HUES64 (cell line): ENCODE measurements around the gene VAV3.
A peak's percentile ranks its signal among the peaks of the same experiment; 100 is the strongest.
"Not testable (repeated sequence)": the region's sequence is repeated elsewhere in the genome, so short reads cannot be mapped to it uniquely, and the experiment has no call there.

Experiments used
- H3K27ac ChIP-seq: 2 replicates; pipeline ENCODE4 v1.7.0; 2013; ENCODE audit warnings: low read depth, low read length, inconsistent platforms
- H3K27me3 ChIP-seq: 2 replicates; pipeline ENCODE4 v1.6.1; 2013; ENCODE audit warnings: mild to moderate bottlenecking, low read length; ENCODE audit not compliant: insufficient read depth
- H3K36me3 ChIP-seq: 2 replicates; pipeline ENCODE4 v1.6.1; 2013; ENCODE audit warnings: mild to moderate bottlenecking, low read length; ENCODE audit not compliant: insufficient read depth
- H3K4me1 ChIP-seq: 2 replicates; pipeline ENCODE4 v1.6.1; 2013; ENCODE audit warnings: mild to moderate bottlenecking, low read length, moderate library complexity; ENCODE audit not compliant: insufficient read depth
- H3K4me3 ChIP-seq: 2 replicates; pipeline ENCODE4 v1.5.1; 2013; ENCODE audit warnings: mild to moderate bottlenecking, low read length, moderate library complexity
- H3K9ac ChIP-seq: 2 replicates; pipeline ENCODE4 v1.6.1; 2013; ENCODE audit warnings: mild to moderate bottlenecking, low read depth, low read length
- H3K9me3 ChIP-seq: 2 replicates; pipeline ENCODE4 v1.6.1; 2013; ENCODE audit warnings: low read depth, low read length; ENCODE audit not compliant: insufficient read depth
- WGBS: fragments of 150-250, 120-280 bp; methylation state at CpG from one replicate; pipeline ENCODE4 v1.1.7; 2013; ENCODE audit warnings: missing lambda C conversion rate; 5-methylcytosine and 5-hydroxymethylcytosine counted together

Gene VAV3

DNA sequence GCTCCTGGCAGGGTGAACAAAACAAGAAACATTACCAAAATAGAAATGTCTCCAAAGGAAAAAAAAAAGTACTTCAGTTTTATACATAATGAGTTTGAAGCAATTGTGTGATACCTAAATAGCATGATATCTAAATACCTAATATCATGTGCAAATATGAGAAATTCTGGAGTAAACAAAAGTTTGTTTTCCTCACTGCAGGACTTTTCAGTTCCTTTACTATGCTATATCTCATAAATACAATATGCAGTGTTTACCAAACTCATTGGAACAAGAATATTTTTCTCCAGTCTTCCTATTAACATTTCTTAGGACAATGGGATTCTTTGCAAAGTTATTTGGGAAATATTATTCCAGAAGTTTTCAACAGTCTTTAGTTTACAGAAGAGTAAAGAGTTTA is 98.1 kb downstream of the VAV3 start:
- no peaks in the 10 kb centered on the region for H3K9me3 ChIP-seq

DNA sequence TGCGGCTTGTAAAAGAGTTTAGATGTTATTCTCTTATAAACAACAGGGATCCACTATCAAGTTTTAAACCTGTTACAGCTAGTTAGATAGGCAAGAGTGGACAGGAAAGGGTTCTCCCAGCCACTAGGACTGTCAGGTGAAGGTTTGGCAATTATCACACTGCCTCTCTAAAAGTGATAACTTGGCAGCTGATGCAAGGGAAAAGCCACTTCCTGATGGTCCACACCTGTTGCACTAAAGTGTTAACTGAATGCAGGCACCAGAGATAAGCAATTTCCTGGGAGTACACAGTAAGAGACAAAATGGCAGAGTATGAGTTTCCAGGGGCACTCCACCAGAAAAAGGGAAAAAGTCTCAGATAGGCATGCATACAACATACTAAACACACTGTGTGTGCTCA is 99.4 kb downstream of the VAV3 start:
- H3K9me3 ChIP-seq: no peaks in the 10 kb centered on the region
- H3K4me1 ChIP-seq: peaks cover 37% of the 10 kb centered on the region
- H3K27ac ChIP-seq: no peak overlapping the region
- peaks cover 7% of the 10 kb centered on the region; the same call in 1 of the 2 replicates for H3K27me3 ChIP-seq
- H3K4me3 ChIP-seq: no peak overlapping the region
- WGBS: 100% methylated on average over 1 of the region's 1 CpG
- no peak overlapping the region for H3K9ac ChIP-seq
- H3K36me3 ChIP-seq: no peaks in the 10 kb centered on the region

More for the DNA sequence above, 98.1 kb downstream of the VAV3 start:
- peaks cover 7% of the 10 kb centered on the region; the same call in 1 of the 2 replicates for H3K27me3 ChIP-seq
- no peak overlapping the region for H3K4me3 ChIP-seq
- no peaks in the 10 kb centered on the region for H3K36me3 ChIP-seq
- H3K4me1 ChIP-seq: peaks cover 47% of the 10 kb centered on the region
- H3K27ac ChIP-seq: peak overlapping the region; percentile 67
- H3K9ac ChIP-seq: no peak overlapping the region

DNA sequence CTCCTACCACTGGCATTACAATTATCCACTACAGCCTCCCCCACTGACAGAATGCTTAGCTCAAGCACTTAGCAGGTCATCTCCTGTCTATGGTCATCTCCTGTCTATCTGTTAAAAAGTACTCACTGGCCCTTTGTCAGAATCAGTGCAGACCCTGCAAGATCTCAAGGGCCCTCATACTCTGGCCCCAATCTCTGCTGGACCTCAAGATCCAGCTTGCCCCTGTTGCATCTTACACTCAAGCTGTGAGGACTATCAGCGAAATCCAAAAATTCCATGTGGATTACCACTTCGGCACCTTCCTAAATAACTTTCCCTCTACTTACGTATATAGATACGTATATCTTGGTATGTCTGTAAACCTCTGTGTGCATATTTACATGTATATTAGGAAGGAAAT is 101.6 kb downstream of the VAV3 start:
- H3K9me3 ChIP-seq: no peaks in the 10 kb centered on the region
- no peak overlapping the region for H3K9ac ChIP-seq
- no peak overlapping the region for H3K4me3 ChIP-seq
- 97% methylated on average over 3 of the region's 4 CpGs for WGBS
- H3K36me3 ChIP-seq: no peaks in the 10 kb centered on the region
- no peak overlapping the region for H3K27ac ChIP-seq
- H3K27me3 ChIP-seq: peaks cover 3% of the 10 kb centered on the region; the same call in 1 of the 2 replicates
- H3K4me1 ChIP-seq: peaks cover 30% of the 10 kb centered on the region

DNA sequence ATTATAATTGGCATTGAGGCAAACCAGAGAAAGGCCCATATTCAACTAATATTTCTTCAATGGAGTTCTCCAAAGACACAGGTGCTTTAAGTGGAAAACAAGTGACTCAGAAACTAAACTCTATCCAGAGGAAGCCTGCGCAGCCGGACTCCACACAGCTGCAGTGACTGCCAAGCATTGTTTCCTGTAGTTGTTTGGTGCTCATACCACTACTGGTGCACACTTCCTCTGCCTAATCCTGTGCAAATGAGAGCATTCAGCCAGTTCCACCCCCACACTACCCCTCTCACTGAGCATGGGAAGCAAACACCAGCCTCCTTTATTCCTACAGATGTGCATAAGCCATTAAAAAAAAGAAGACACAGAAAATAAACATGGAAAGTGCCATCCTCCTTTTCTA is 102.9 kb downstream of the VAV3 start:
- no peak overlapping the region for H3K4me3 ChIP-seq
- peaks cover 19% of the 10 kb centered on the region for H3K4me1 ChIP-seq
- H3K27me3 ChIP-seq: peaks cover 3% of the 10 kb centered on the region; the same call in 1 of the 2 replicates
- H3K9me3 ChIP-seq: no peaks in the 10 kb centered on the region
- no peak overlapping the region for H3K9ac ChIP-seq
- 86% methylated on average over 2 of the region's 2 CpGs for WGBS
- H3K36me3 ChIP-seq: no peaks in the 10 kb centered on the region
- H3K27ac ChIP-seq: no peak overlapping the region

DNA sequence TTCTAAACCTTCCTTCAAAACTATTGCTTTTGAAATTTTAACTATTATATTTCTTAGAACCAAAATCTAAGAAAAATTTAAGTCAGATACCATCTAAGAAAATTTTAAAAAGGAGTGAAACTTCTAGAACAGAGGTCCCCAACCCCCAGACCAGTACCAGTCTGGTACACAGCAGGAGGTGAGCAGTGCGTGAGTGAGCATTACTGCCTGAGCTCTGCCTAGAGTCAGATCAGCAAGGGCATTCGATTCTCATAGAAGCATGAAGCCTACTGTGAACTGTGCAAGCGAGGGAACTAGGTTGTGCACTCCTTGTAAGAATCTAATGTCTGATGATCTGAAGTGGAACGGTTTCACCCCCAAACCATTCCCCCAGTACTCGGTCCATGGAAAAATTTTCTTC is 106.7 kb downstream of the VAV3 start:
- H3K4me1 ChIP-seq: no peaks in the 10 kb centered on the region; the same call in none of the 2 replicates
- H3K4me3 ChIP-seq: no peak overlapping the region
- no peak overlapping the region for H3K9ac ChIP-seq
- H3K36me3 ChIP-seq: no peaks in the 10 kb centered on the region
- no peaks in the 10 kb centered on the region for H3K27me3 ChIP-seq
- H3K9me3 ChIP-seq: no peaks in the 10 kb centered on the region
- H3K27ac ChIP-seq: no peak overlapping the region
- 88% methylated on average over 4 of the region's 5 CpGs for WGBS

DNA sequence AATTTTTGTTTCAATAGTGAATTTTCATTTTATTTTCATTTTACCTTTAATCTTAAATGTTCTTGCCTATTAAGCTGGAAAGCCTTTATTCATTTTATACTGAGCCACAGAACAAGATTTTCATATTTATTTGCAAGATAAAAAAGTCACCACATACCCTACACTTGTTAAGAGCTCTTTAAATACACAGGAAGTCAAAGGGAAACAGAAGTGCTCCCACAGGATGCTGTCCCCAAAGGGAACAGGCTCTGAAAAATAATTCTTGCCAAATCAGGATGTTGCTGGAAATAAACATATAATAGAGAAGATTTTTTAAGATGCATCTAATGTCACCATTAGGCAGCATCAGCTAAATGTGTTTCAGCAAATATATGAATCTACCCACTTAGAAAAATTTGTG is 113.6 kb downstream of the VAV3 start:
- Histone ChIP-seq H3K9me3 (no peaks in the 10 kb centered on the region), H3K9ac (no peak overlapping the region), H3K4me1 (peaks cover 17% of the 10 kb centered on the region), H3K4me3 (no peak overlapping the region), H3K27me3 (no peaks in the 10 kb centered on the region), H3K27ac (no peak overlapping the region), H3K36me3 (no peaks in the 10 kb centered on the region)

DNA sequence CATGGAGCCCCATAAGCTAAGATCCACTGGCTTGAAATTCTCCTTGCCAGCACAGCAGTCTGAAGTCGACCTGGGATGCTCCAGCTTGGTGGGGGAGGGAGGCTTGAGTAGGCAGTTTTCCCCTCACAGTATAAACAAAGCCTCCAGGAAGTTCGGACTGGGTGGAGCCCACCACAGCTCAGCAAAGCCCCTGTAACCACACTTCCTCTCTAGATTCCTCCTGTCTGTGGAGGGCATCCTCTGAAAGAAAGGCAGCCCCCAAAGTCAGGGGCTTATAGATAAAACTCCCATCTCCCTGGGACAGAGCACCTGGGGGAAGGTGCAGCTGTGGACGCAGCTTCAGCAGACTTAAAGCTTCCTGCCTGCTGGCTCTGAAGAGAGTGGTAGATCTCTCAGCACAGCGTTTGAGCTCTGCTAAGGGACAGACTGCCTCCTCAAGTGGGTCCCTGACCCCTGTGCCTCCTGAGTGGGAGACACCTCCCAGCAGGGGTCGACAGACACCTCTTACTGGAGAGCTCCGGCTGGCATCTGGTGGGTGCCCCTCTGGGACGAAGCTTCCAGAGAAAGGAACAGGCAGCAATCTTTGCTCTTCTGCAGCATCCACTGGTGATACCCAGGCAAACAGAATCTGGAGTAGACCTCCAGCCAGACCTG is 120.3 kb downstream of the VAV3 start:
- H3K4me3 ChIP-seq, H3K27ac ChIP-seq, H3K27me3 ChIP-seq, H3K4me1 ChIP-seq, H3K36me3 ChIP-seq, H3K9ac ChIP-seq, H3K9me3 ChIP-seq: not testable (repeated sequence)
- 71% methylated on average over 7 of the region's 7 CpGs for WGBS

DNA sequence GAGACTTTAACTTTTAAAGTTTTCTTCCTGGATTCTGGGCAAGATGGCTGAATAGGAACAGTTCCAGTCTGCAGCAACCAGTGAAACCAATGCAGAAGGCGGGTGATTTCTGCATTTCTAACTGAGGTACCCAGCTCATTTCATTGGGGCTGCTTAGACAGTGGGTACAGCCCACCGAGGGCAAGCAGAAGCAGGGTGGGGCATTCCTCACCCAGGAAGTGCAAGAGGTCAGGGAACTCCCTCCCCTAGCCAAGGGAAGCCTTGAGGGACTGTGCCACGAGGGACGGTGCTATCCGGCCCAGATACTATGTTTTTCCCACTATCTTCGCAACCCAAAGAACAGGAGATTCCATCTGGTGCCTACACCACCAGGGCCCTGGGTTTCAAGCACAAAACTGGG is 121.0 kb downstream of the VAV3 start:
- peaks cover 6% of the 10 kb centered on the region; the same call in 1 of the 2 replicates for H3K4me1 ChIP-seq
- H3K27ac ChIP-seq: no peak overlapping the region
- WGBS: 91% methylated on average over 6 of the region's 6 CpGs
- no peaks in the 10 kb centered on the region for H3K9me3 ChIP-seq
- H3K4me3 ChIP-seq: no peak overlapping the region
- H3K27me3 ChIP-seq: no peaks in the 10 kb centered on the region
- H3K36me3 ChIP-seq: no peaks in the 10 kb centered on the region
- H3K9ac ChIP-seq: no peak overlapping the region

DNA sequence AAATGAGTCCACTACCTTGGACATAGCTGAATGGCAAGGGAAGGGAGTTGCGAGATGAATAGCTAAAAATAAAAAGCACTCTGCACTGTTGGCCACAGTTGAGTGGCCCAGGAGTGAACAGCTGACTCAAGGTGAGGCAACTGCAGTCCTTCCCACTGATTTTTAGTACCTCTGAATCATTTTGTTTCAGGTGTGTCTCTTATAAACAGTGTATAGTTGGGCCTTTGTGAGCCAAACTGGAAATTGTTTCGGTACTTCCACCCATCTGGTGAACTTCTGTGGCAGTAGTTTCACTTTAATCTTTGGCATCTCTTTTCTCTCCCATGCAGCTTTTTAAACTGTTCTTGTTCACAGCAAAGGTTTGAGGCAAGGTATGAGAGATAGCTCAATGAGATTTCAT is 122.7 kb downstream of the VAV3 start:
- no peak overlapping the region for H3K4me3 ChIP-seq
- no peak overlapping the region for H3K27ac ChIP-seq
- H3K27me3 ChIP-seq: no peaks in the 10 kb centered on the region
- no peaks in the 10 kb centered on the region; the same call in 1 of the 2 replicates for H3K9me3 ChIP-seq
- WGBS: 100% methylated on average over 2 of the region's 2 CpGs
- H3K4me1 ChIP-seq: peaks cover 6% of the 10 kb centered on the region; the same call in 1 of the 2 replicates
- no peak overlapping the region for H3K9ac ChIP-seq
- no peaks in the 10 kb centered on the region for H3K36me3 ChIP-seq

DNA sequence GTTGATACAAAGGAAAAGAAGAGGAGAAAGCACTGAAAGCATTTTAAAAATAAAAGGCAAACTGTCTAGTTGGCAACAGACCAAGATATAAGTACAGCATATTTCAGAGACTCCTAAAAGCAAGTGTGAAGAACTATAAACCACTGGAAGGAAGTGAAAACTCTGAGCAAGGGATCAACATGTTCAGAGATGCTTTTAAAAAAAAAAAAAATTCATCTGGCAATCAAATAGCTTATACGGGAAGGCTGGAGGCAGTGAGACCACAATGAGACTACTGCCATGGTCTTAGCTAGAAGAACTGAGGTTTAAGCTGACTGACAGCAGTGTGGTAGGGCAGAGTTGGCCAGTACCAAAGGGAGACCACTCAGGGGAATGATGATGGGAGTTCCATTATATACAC is 124.3 kb downstream of the VAV3 start:
- Histone ChIP-seq H3K9ac (no peak overlapping the region), H3K4me3 (no peak overlapping the region), H3K4me1 (peaks cover 6% of the 10 kb centered on the region; the same call in 1 of the 2 replicates), H3K27ac (no peak overlapping the region), H3K36me3 (no peaks in the 10 kb centered on the region), H3K27me3 (no peaks in the 10 kb centered on the region), H3K9me3 (no peaks in the 10 kb centered on the region; the same call in 1 of the 2 replicates)
- 89% methylated on average over 1 of the region's 1 CpG for whole genome bisulfite sequencing

DNA sequence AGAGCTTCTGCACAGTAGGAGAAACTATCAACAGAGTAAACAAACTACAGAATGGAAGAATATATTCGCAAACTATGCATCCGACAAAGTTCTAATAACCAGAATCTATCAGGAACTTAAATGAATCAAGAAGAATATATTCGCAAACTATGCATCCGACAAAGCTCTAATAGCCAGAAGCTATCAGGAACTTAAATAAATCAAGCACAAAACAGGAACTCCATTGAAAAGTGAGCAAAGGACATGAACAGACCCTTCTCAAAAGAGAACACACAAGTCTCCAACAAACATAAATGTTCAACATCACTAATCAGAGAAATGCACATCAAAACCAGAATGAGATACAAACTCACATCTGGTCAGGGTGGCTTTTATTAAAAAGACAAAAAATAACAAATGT is 126.9 kb downstream of the VAV3 start:
- Histone ChIP-seq H3K9me3 (no peaks in the 10 kb centered on the region; the same call in 1 of the 2 replicates), H3K4me3 (no peak overlapping the region), H3K4me1 (no peaks in the 10 kb centered on the region), H3K36me3 (no peaks in the 10 kb centered on the region), H3K27me3 (no peaks in the 10 kb centered on the region), H3K27ac (no peak overlapping the region), H3K9ac (no peak overlapping the region)
- WGBS: 95% methylated on average over 4 of the region's 4 CpGs
